Upper lobe of right lung (tissue), 1 donor: ENCODE data around the gene GABARAP. TPM values are rescaled to one million over a fixed set of nuclear protein-coding genes. Genes with fewer than 3 reads are reported as not detected.

Experiments
- ATAC-seq: fragments of 200-7000 bp; cut with Tn5 transposase; one replicate; pipeline ENCODE4 v1.9.1; 2020; ENCODE audit warnings: mild to moderate bottlenecking, moderate library complexity
- DNase-seq: peaks from one replicate; pipeline ENCODE4 v3.0.0-alpha.2; 2020
- H3K27ac ChIP-seq: fragments of 200-600 bp; one replicate; pipeline ENCODE4 v1.8.0; 2022
- H3K27me3 ChIP-seq: fragments of 200-600 bp; one replicate; pipeline ENCODE4 v1.8.0; 2022; ENCODE audit warnings: mild to moderate bottlenecking
- H3K36me3 ChIP-seq: fragments of 200-600 bp; one replicate; pipeline ENCODE4 v1.8.0; 2022
- H3K4me1 ChIP-seq: fragments of 200-600 bp; one replicate; pipeline ENCODE4 v1.8.0; 2022
- H3K4me3 ChIP-seq: fragments of 200-600 bp; one replicate; pipeline ENCODE4 v1.8.0; 2022; ENCODE audit warnings: mild to moderate bottlenecking
- H3K9me3 ChIP-seq: fragments of 200-600 bp; one replicate; pipeline ENCODE4 v1.8.0; 2022
- CTCF ChIP-seq: fragments of 200-600 bp; IDR thresholded peaks from one replicate; pipeline ENCODE4 v1.8.0; 2022; ENCODE audit warnings: antibody characterized with exemption
- intact Hi-C: fragments of 100-400 bp; cut with DNase I; formaldehyde crosslinking; loops from one replicate; pipeline ENCODE4 v1.11.0; 2022
- total RNA-seq: library from RNA; stranded (reverse); fragmentation: NEBNext Ultra II Directional; extraction: Animal tissue kit (Norgen Biotek cat#: 25700); gene quantifications from one replicate; pipeline ENCODE4 v1.2.1, GENCODE V29; 2021
- donor health status: DM: no; HTN: yes; CAD: no; lungs with severe emphysema.

GABARAP gene
- total RNA-seq, 1 donor from 2014 or later = 547 TPM

- ATAC-seq = no peak
- Histone ChIP-seq H3K9me3 (no peaks in the 10 kb centered on the region), H3K27ac (no peak overlapping the region), H3K4me3 (no peak overlapping the region), H3K27me3 (no peaks in the 10 kb centered on the region), H3K36me3 (peaks cover 69% of the 10 kb centered on the region), H3K4me1 (peaks cover 18% of the 10 kb centered on the region)
- no peak for TF ChIP-seq CTCF
- DNase-seq = no peak
- intact Hi-C loops = no loop called here
Measured at GRCh38 chr17:7228920-7229319, 13.3 kb downstream of the GABARAP start.

- TF ChIP-seq CTCF = no peak
- Histone ChIP-seq H3K4me3 (no peak overlapping the region), H3K4me1 (peaks cover 3% of the 10 kb centered on the region), H3K27ac (no peak overlapping the region), H3K9me3 (no peaks in the 10 kb centered on the region), H3K36me3 (peaks cover 88% of the 10 kb centered on the region), H3K27me3 (no peaks in the 10 kb centered on the region)
- DNase-seq (peak; percentile 58), ATAC-seq (no peak)
- intact Hi-C loops = no loop called here
Measured at GRCh38 chr17:7226721-7227710, 15.2 kb downstream of the GABARAP start.

GRCh38 chr17:7225711-7226331 lies 16.4 kb downstream of the GABARAP start:
- Histone ChIP-seq H3K27ac (no peak overlapping the region), H3K4me3 (no peak overlapping the region), H3K36me3 (peaks cover 93% of the 10 kb centered on the region), H3K4me1 (peaks cover 7% of the 10 kb centered on the region), H3K9me3 (no peaks in the 10 kb centered on the region), H3K27me3 (no peaks in the 10 kb centered on the region)
- no peak for ATAC-seq
- peak; percentile 60 for DNase-seq
- intact Hi-C loops = no loop called here
- no peak for TF ChIP-seq CTCF

- Histone ChIP-seq H3K27me3 (no peaks in the 10 kb centered on the region), H3K4me1 (peaks cover 14% of the 10 kb centered on the region), H3K4me3 (no peak overlapping the region), H3K36me3 (peaks cover 82% of the 10 kb centered on the region), H3K27ac (no peak overlapping the region), H3K9me3 (no peaks in the 10 kb centered on the region)
- no peak for TF ChIP-seq CTCF
- intact Hi-C loops = no loop called here
- DNase-seq = peak; percentile 60
- ATAC-seq = no peak
Measured at GRCh38 chr17:7224661-7225111, 17.6 kb downstream of the GABARAP start.

- H3K4me3 ChIP-seq = no peak overlapping the region
- DNase-seq (no peak), ATAC-seq (no peak)
- no peaks in the 10 kb centered on the region for H3K9me3 ChIP-seq
- peaks cover 18% of the 10 kb centered on the region for H3K4me1 ChIP-seq
- intact Hi-C loops = no loop called here
- no peak for TF ChIP-seq CTCF
- no peak overlapping the region for H3K27ac ChIP-seq
- H3K36me3 ChIP-seq = peaks cover 76% of the 10 kb centered on the region
- H3K27me3 ChIP-seq = no peaks in the 10 kb centered on the region
Measured at GRCh38 chr17:7224110-7224509, 18.1 kb downstream of the GABARAP start.
